Stimulated activated CD4-positive, alpha-beta T cell treated with anti-CD3 and anti-CD28 coated beads, TNF-alpha, amount 100 ng/mL, for 48 hours (primary cell): Measurements from ENCODE around the gene CDH22.

ENCODE experiments used
- DNase-seq, 3 donors: peaks; one replicate each; pipeline ENCODE4 v3.0.0-alpha.2; 2020; ENCODE audit warnings: low read depth in 3 of 3

The CDH22 gene

GRCh38 chr20:46268131-46268614, 40.1 kb downstream of the CDH22 start:
- DNase-seq, result no peak

- DNase-seq, result no peak
These were observed 40.9 kb downstream of the CDH22 start for GRCh38 chr20:46267108-46268105.

- no peak for DNase-seq
These were observed 42.8 kb downstream of the CDH22 start for GRCh38 chr20:46265539-46265938.

- DNase-seq, result no peak
These were observed 43.7 kb downstream of the CDH22 start for GRCh38 chr20:46264391-46265266.

GRCh38 chr20:46261456-46262253, 46.6 kb downstream of the CDH22 start:
- DNase-seq, result no peak

GRCh38 chr20:46260936-46261454, 47.3 kb downstream of the CDH22 start:
- no peak for DNase-seq

- DNase-seq, result no peak
These were observed 47.8 kb downstream of the CDH22 start for GRCh38 chr20:46260480-46260879.

GRCh38 chr20:46259260-46259859, 48.9 kb downstream of the CDH22 start:
- DNase-seq, result no peak

- DNase-seq, result no peak
These were observed 50.4 kb downstream of the CDH22 start for GRCh38 chr20:46257887-46258286.

GRCh38 chr20:46256293-46256692, 52.0 kb downstream of the CDH22 start:
- DNase-seq, result no peak

GRCh38 chr20:46255440-46256104, 52.7 kb downstream of the CDH22 start:
- DNase-seq, result no peak

- no peak for DNase-seq
These were observed 54.9 kb downstream of the CDH22 start for GRCh38 chr20:46253391-46253790.

GRCh38 chr20:46252352-46253091, 55.8 kb downstream of the CDH22 start:
- DNase-seq, result no peak

GRCh38 chr20:46251211-46251673, 57.1 kb downstream of the CDH22 start:
- DNase-seq, result no peak

- no peak for DNase-seq
These were observed 57.5 kb downstream of the CDH22 start for GRCh38 chr20:46250772-46251171.

- DNase-seq, result no peak
These were observed 58.6 kb downstream of the CDH22 start for GRCh38 chr20:46249671-46250070.

- no peak for DNase-seq
These were observed 61.7 kb downstream of the CDH22 start for GRCh38 chr20:46246559-46246958.

- no peak for DNase-seq
These were observed 64.3 kb downstream of the CDH22 start for GRCh38 chr20:46243707-46244628.
